Panc1 (cell line): ENCODE measurements around the gene GID4. TPM values are rescaled to one million over a fixed set of nuclear protein-coding genes. Genes with fewer than 3 reads are reported as not detected.

Experiments
- ATAC-seq: fragments of 200-7000 bp; cut with Tn5 transposase; 2 replicates; pipeline ENCODE4 v1.9.1; 2020; ENCODE audit warnings: mild to moderate bottlenecking, moderate library complexity
- BruUV-seq: library from RNA; stranded (reverse); fragments of 400-500 nt; replicated peaks from 2 replicates; lab custom pipeline; 2021; lab: Mats Ljungman, UMichigan
- CTCF ChIA-PET: fragments of 300-600 bp; sonication (Branson Sonifier 250); formaldehyde crosslinking; loops from one replicate; lab custom pipeline; 2022; ENCODE audit warnings: antibody characterized with exemption; lab: Charles Lee
- POLR2A ChIA-PET: fragments of 300-600 bp; sonication (Branson Sonifier 250); formaldehyde crosslinking; loops from one replicate; lab custom pipeline; 2022; ENCODE audit warnings: antibody characterized with exemption; lab: Charles Lee
- DNase-seq: peaks from one replicate; pipeline ENCODE4 v3.0.0-alpha.2; 2010; ENCODE audit warnings: low read depth, low spot score
- H3K27ac ChIP-seq: 2 replicates; pipeline ENCODE4 v1.5.1; 2011; ENCODE audit warnings: mild to moderate bottlenecking, low read length, inconsistent platforms
- H3K27me3 ChIP-seq: fragments of 200-500 bp; sonication (Bioruptor generic); 2 replicates; pipeline ENCODE4 v1.6.0; 2014; ENCODE audit warnings: low read length, inconsistent platforms; ENCODE audit not compliant: control insufficient read depth, insufficient read depth
- H3K36me3 ChIP-seq: fragments of 200-500 bp; sonication (Bioruptor generic); 2 replicates; pipeline ENCODE4 v1.5.1; 2014; ENCODE audit warnings: inconsistent platforms, mild to moderate bottlenecking, low read length, moderate library complexity; ENCODE audit not compliant: control insufficient read depth, insufficient read depth
- H3K4me1 ChIP-seq: 2 replicates; pipeline ENCODE4 v1.5.1; 2011; ENCODE audit warnings: inconsistent platforms, mild to moderate bottlenecking, low read length, moderate library complexity; ENCODE audit not compliant: control insufficient read depth, insufficient read depth
- H3K4me3 ChIP-seq, 2 experiments: 2 replicates each; pipeline ENCODE4 v1.5.1; 2011 to 2012; ENCODE audit warnings: low read depth in 2 of 2, low read length in 2 of 2, mild to moderate bottlenecking in 2 of 2, inconsistent platforms in 1 of 2, moderate library complexity in 1 of 2
- H3K9me3 ChIP-seq: fragments of 200-500 bp; sonication (Bioruptor generic); 2 replicates; pipeline ENCODE4 v1.5.1; 2014; ENCODE audit warnings: low read depth, mild to moderate bottlenecking, inconsistent platforms, low read length, moderate library complexity; ENCODE audit not compliant: control insufficient read depth, insufficient read depth
- CTCF ChIP-seq: fragments of 450-650 bp; IDR thresholded peaks from 2 replicates; pipeline ENCODE4 v1.5.1; 2017; ENCODE audit warnings: mild to moderate bottlenecking
- POLR2AphosphoS5 ChIP-seq: IDR thresholded peaks from 2 replicates; pipeline ENCODE4 v1.6.1; 2012; ENCODE audit warnings: mild to moderate bottlenecking, low read depth, low read length, moderate library complexity
- REST ChIP-seq, 2 experiments: IDR thresholded peaks; 2 replicates each; pipeline ENCODE4 v1.6.1; 2011 to 2012; ENCODE audit warnings: low read depth in 2 of 2, control low read depth in 1 of 2, low read length in 1 of 2, mild to moderate bottlenecking in 1 of 2, moderate library complexity in 1 of 2; ENCODE audit not compliant: insufficient read depth in 1 of 2
- SIN3A ChIP-seq: IDR thresholded peaks from 2 replicates; pipeline ENCODE4 v1.6.1; 2012; ENCODE audit warnings: low read depth, mild to moderate bottlenecking, low read length, moderate library complexity, borderline replicate concordance; ENCODE audit not compliant: insufficient read depth
- TCF7L2 ChIP-seq: IDR thresholded peaks from 2 replicates; pipeline ENCODE4 v1.6.1; 2011; ENCODE audit warnings: mild to moderate bottlenecking, low read depth, low read length, inconsistent platforms
- in situ Hi-C: cut with HindIII; loops from 2 replicates; pipeline ENCODE4 v1.10.0; 2016; ENCODE audit warnings: low sequenced_read_pairs, low pct_unique_long_range_greater_than_20kb
- intact Hi-C: fragments of 100-400 bp; cut with micrococcal nuclease; formaldehyde crosslinking; loops from one replicate; pipeline ENCODE4 v1.10.0; 2022; ENCODE audit not compliant: unreplicated experiment
- total RNA-seq: library from RNA; stranded (reverse); gene quantifications from one replicate; pipeline ENCODE4 v1.2.1, GENCODE V29; 2021; ENCODE audit not compliant: unreplicated experiment

Gene GID4
- total RNA-seq, 1 experiment from 2014 or later, result 11.1 TPM

GRCh38 chr17:18038149-18038850 lies 908 bp upstream of the GID4 start:
- peak overlapping the region; percentile 76 for H3K27ac ChIP-seq
- CTCF ChIA-PET, result no interaction called here
- in situ Hi-C loops (no loop called here), intact Hi-C loops (loop anchor here (10.0 kb wide), 1 partner anchor 213 kb away; no protein-coding TSS in a partner anchor)
- no peaks in the 10 kb centered on the region; the same call in 1 of the 2 replicates for H3K36me3 ChIP-seq
- H3K9me3 ChIP-seq, result no peaks in the 10 kb centered on the region
- POLR2A ChIA-PET, result no interaction called here
- peak overlapping the region; percentile 82 to 86 for H3K4me3 ChIP-seq
- no peaks in the 10 kb centered on the region for H3K27me3 ChIP-seq
- no peak for TF ChIP-seq SIN3A
- TF ChIP-seq CTCF, result no peak
- no peak for TF ChIP-seq TCF7L2
- TF ChIP-seq POLR2AphosphoS5, result no peak
- no peak for TF ChIP-seq REST (IDR thresholded peaks at IDR 0.05; ENCODE audit: insufficient read depth in 1 of 2, low read depth in 2 of 2, low read length in 1 of 2)
- DNase-seq (no peak), ATAC-seq (peak; percentile 2)
- peaks cover 22% of the 10 kb centered on the region for H3K4me1 ChIP-seq
- no TSS peak for BruUV-seq

GRCh38 chr17:18039535-18040260 lies 490 bp downstream of the GID4 start:
- ATAC-seq, result peak; percentile 64
- POLR2A ChIA-PET, result no interaction called here
- in situ Hi-C loops (no loop called here), intact Hi-C loops (loop anchor here (10.0 kb wide), 1 partner anchor 215 kb away; no protein-coding TSS in a partner anchor)
- Histone ChIP-seq H3K9me3 (no peaks in the 10 kb centered on the region), H3K27ac (peak overlapping the region; percentile 76), H3K4me3 (peak overlapping the region; percentile 82 to 86), H3K4me1 (peaks cover 22% of the 10 kb centered on the region), H3K36me3 (no peaks in the 10 kb centered on the region; the same call in 1 of the 2 replicates), H3K27me3 (no peaks in the 10 kb centered on the region)
- TF ChIP-seq TCF7L2 (no peak), POLR2AphosphoS5 (no peak), SIN3A (no peak), REST (IDR thresholded peaks at IDR 0.05; ENCODE audit: insufficient read depth in 1 of 2, low read depth in 2 of 2, low read length in 1 of 2) (no peak)
- BruUV-seq, result no TSS peak
- DNase-seq, result no peak
- CTCF ChIA-PET, result no interaction called here
